Measurements from ENCODE around the gene SLC35G6.

GRCh38 chr17:7467498-7467897, 13.7 kb upstream of the SLC35G6 start:
- TF ChIP-seq CTCF (IDR thresholded peaks at IDR 0.05) (no peak), EP300 (IDR thresholded peaks at IDR 0.05; ENCODE audit: low read depth) (no peak), POLR2A (IDR thresholded peaks at IDR 0.05) (no peak)
